ENCODE results near the gene CD58. TPM values are rescaled to one million over a fixed set of nuclear protein-coding genes. Genes with fewer than 3 reads are reported as not detected.

Gene CD58
- total RNA-seq, 1 experiment from 2014 or later: 18.9 TPM

GRCh38 chr1:116493484-116494352 is 77.1 kb downstream of the CD58 start:
- intact Hi-C loops (cut with micrococcal nuclease; ENCODE audit: unreplicated experiment): no loop called here
- CTCF ChIA-PET: interaction anchor here (1.5 to 1.7 kb wide), 2 partner anchors 8 to 355 kb away, joined by 3 to 4 read pairs; no protein-coding TSS in a partner anchor
- TF ChIP-seq CTCF (IDR thresholded peaks at IDR 0.05; ENCODE audit: unreplicated experiment): no peak
- Mint-ChIP-seq H3K36me3 (ENCODE audit: insufficient read depth, unreplicated experiment) (peaks cover 19% of the 10 kb centered on the region), H3K27ac (ENCODE audit: unreplicated experiment) (peak overlapping the region; percentile 67), H3K4me1 (ENCODE audit: low read depth, unreplicated experiment) (peaks cover 77% of the 10 kb centered on the region), H3K27me3 (ENCODE audit: unreplicated experiment) (no peaks in the 10 kb centered on the region), H3K4me3 (ENCODE audit: low read depth, unreplicated experiment) (no peak overlapping the region), H3K9me3 (ENCODE audit: low read depth, unreplicated experiment) (no peaks in the 10 kb centered on the region)
- no peak for DNase-seq
- no TSS peak for BruUV-seq (replicated peaks)

DNA sequence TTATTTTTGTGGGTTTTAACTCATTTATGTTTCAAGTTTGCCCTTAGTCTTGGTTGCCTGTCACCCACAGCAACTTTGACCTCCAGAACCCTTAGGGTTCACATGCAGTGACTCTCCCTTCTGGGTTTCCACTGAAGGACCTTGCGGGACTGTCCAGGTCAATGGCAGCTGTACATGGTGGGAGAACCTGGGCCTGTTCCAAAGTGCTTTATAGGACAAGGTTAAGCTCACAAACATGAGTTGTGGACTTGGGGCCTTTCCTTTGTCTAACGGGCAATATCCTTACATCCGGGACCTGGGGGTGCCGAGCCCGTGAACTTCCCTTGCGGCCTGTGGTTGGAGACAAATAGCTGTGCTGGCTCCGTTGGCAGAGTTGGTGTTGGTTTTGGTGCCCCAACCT is 77.8 kb downstream of the CD58 start:
- H3K4me3 Mint-ChIP-seq (ENCODE audit: low read depth, unreplicated experiment): no peak overlapping the region
- peaks cover 19% of the 10 kb centered on the region for H3K36me3 Mint-ChIP-seq (ENCODE audit: insufficient read depth, unreplicated experiment)
- TF ChIP-seq CTCF (IDR thresholded peaks at IDR 0.05; ENCODE audit: unreplicated experiment): no peak
- no TSS peak for BruUV-seq (replicated peaks)
- DNase-seq: no peak
- no peaks in the 10 kb centered on the region for H3K9me3 Mint-ChIP-seq (ENCODE audit: low read depth, unreplicated experiment)
- no peaks in the 10 kb centered on the region for H3K27me3 Mint-ChIP-seq (ENCODE audit: unreplicated experiment)
- CTCF ChIA-PET: interaction anchor here (1.5 to 1.7 kb wide), 2 partner anchors 8 to 354 kb away, joined by 3 to 4 read pairs; no protein-coding TSS in a partner anchor
- peaks cover 75% of the 10 kb centered on the region for H3K4me1 Mint-ChIP-seq (ENCODE audit: low read depth, unreplicated experiment)
- peak overlapping the region; percentile 67 for H3K27ac Mint-ChIP-seq (ENCODE audit: unreplicated experiment)
- intact Hi-C loops (cut with micrococcal nuclease; ENCODE audit: unreplicated experiment): no loop called here

DNA sequence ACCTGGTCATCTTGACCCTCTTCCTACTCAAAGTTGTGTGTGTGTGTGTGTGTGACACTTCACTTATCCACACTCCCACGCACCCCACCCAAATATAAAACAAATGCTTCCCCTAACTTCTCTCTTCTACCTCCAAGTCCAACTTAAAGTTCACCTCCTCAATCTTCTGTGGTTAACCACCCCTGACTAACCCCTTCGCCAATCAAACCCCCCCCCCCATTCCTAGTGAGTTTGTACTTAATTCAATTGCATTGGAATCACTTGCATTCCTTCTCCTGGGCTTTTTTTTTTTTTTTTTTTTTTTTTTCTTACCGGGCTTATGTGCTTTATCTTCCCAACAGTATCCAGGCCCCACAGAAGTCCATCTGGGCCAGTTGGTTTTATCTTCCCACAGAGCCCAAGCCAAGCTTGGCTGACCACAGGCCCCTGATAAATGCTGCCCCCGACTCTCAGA is 78.4 kb downstream of the CD58 start:
- Mint-ChIP-seq H3K27ac (ENCODE audit: unreplicated experiment) (peak overlapping the region; percentile 67), H3K36me3 (ENCODE audit: insufficient read depth, unreplicated experiment) (peaks cover 20% of the 10 kb centered on the region), H3K4me3 (ENCODE audit: low read depth, unreplicated experiment) (no peak overlapping the region), H3K4me1 (ENCODE audit: low read depth, unreplicated experiment) (peaks cover 77% of the 10 kb centered on the region), H3K27me3 (ENCODE audit: unreplicated experiment) (no peaks in the 10 kb centered on the region), H3K9me3 (ENCODE audit: low read depth, unreplicated experiment) (no peaks in the 10 kb centered on the region)
- DNase-seq: no peak
- CTCF ChIA-PET: interaction anchor here (1.5 kb wide), 1 partner anchor 353 kb away, joined by 3 read pairs; no protein-coding TSS in a partner anchor
- intact Hi-C loops (cut with micrococcal nuclease; ENCODE audit: unreplicated experiment): no loop called here
- BruUV-seq (replicated peaks): no TSS peak
- TF ChIP-seq CTCF (IDR thresholded peaks at IDR 0.05; ENCODE audit: unreplicated experiment): no peak

GRCh38 chr1:116491700-116492357 is 79.0 kb downstream of the CD58 start:
- DNase-seq: no peak
- Mint-ChIP-seq H3K4me3 (ENCODE audit: low read depth, unreplicated experiment) (no peak overlapping the region), H3K27me3 (ENCODE audit: unreplicated experiment) (no peaks in the 10 kb centered on the region), H3K36me3 (ENCODE audit: insufficient read depth, unreplicated experiment) (peaks cover 20% of the 10 kb centered on the region), H3K27ac (ENCODE audit: unreplicated experiment) (peak overlapping the region; percentile 67), H3K9me3 (ENCODE audit: low read depth, unreplicated experiment) (no peaks in the 10 kb centered on the region), H3K4me1 (ENCODE audit: low read depth, unreplicated experiment) (peaks cover 73% of the 10 kb centered on the region)
- intact Hi-C loops (cut with micrococcal nuclease; ENCODE audit: unreplicated experiment): no loop called here
- no peak for TF ChIP-seq CTCF (IDR thresholded peaks at IDR 0.05; ENCODE audit: unreplicated experiment)
- BruUV-seq (replicated peaks): no TSS peak
- CTCF ChIA-PET: interaction anchor here (1.5 kb wide), 1 partner anchor 353 kb away, joined by 3 read pairs; no protein-coding TSS in a partner anchor

Data from Calu3 (cell line).